ENCODE data around the gene ZNF670.

Gene ZNF670

DNA sequence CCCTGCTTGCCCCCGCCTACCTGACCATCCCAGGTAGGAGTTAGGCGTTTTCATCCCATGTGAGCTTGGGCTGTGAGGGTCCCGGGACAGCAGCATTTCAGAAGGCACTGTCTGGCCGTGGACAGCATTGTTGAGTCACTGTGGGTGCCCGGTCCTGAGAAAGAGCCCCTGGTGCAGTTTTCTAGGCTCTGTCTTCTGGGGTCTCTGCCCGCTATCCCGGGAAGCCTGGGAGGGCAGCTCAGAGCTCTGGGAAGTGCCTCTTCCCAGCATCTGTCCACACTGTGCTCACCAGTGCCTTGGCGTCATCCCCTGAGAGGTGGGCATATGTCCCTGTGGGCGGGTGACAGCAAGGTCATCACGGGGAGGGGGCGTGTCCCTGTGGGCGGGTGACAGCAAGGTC, 36.9 kb upstream of the ZNF670 start:
- DNase-seq (ENCODE audit: low read depth, low spot score), result no peak
- TF ChIP-seq, protein P1, sequence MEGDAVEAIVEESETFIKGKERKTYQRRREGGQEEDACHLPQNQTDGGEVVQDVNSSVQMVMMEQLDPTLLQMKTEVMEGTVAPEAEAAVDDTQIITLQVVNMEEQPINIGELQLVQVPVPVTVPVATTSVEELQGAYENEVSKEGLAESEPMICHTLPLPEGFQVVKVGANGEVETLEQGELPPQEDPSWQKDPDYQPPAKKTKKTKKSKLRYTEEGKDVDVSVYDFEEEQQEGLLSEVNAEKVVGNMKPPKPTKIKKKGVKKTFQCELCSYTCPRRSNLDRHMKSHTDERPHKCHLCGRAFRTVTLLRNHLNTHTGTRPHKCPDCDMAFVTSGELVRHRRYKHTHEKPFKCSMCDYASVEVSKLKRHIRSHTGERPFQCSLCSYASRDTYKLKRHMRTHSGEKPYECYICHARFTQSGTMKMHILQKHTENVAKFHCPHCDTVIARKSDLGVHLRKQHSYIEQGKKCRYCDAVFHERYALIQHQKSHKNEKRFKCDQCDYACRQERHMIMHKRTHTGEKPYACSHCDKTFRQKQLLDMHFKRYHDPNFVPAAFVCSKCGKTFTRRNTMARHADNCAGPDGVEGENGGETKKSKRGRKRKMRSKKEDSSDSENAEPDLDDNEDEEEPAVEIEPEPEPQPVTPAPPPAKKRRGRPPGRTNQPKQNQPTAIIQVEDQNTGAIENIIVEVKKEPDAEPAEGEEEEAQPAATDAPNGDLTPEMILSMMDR (IDR thresholded peaks at IDR 0.05; ENCODE audit: insufficient read depth, low read length, missing control alignments), result no peak
- H3K4me3 ChIP-seq (ENCODE audit: low read depth, low read length), result no peak overlapping the region
- CTCF ChIA-PET, result no interaction called here
- POLR2A ChIA-PET, result no interaction called here

DNA sequence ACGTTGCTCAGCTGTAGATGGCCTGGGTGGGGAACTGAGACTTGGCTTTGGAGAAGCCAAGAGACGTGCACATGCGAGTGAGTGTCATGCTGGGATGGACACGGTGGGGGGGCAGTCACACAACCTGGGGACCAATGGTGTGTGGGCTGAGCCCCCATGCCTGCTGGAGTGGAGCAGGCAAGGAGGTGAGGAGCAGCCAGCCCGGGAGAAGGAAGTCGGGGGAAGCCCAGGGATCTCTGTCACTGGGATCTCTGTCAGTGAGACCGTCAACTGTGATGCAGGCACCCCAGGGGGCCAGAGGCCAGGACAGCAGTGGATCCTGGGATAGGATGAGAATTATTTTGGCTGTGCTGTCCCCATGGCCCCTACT, 36.5 kb upstream of the ZNF670 start:
- POLR2A ChIA-PET, result no interaction called here
- H3K4me3 ChIP-seq (ENCODE audit: low read depth, low read length), result no peak overlapping the region

DNA sequence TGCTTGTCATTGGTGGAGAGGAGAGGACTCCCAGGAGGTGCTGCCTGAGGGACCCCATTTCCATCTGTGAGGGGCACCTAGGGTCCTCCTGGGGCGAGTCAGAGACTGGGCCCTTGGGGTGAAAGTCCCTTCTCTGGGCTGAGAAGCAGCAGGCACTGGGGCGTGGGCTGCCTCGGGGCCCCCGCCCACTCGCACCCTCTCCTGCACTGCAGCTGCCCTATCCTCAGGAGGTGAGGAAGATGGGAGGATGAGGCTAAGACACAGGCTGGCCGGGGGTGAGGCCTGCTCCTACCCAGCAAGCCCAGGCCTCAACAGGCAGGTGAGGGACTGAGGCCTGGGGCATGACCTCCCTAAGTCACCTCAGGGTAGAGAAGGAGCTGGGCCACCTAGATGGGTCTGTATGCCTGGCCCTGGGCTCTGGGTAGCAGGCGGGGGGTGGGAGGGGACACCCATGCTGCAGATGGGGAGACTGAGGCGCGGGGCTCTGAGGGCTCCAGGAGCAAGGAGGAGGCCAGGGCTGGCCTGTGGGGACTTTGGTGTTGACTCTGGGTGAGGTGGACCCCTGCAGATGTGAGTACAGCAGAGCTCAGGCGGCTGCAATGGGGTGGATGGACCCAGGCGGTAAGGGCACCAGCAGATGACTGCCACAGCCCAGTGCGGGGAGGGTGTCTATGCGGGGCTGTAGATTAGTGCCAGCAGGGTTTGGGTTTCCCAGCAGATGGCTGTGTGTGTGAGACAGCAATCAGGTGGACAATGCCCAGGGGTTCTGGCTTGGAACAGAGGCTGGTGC, 35.9 kb upstream of the ZNF670 start:
- POLR2A ChIA-PET, result no interaction called here
- H3K4me3 ChIP-seq (ENCODE audit: low read depth, low read length), result no peak overlapping the region
- no peak for DNase-seq (ENCODE audit: low read depth, low spot score)
- CTCF ChIA-PET, result no interaction called here
- TF ChIP-seq, protein P1 (IDR thresholded peaks at IDR 0.05; ENCODE audit: insufficient read depth, low read length, missing control alignments), result no peak

More for the DNA sequence above, 36.5 kb upstream of the ZNF670 start:
- CTCF ChIA-PET, result no interaction called here
- TF ChIP-seq, protein P1 (IDR thresholded peaks at IDR 0.05; ENCODE audit: insufficient read depth, low read length, missing control alignments), result no peak
- DNase-seq (ENCODE audit: low read depth, low spot score), result no peak

DNA sequence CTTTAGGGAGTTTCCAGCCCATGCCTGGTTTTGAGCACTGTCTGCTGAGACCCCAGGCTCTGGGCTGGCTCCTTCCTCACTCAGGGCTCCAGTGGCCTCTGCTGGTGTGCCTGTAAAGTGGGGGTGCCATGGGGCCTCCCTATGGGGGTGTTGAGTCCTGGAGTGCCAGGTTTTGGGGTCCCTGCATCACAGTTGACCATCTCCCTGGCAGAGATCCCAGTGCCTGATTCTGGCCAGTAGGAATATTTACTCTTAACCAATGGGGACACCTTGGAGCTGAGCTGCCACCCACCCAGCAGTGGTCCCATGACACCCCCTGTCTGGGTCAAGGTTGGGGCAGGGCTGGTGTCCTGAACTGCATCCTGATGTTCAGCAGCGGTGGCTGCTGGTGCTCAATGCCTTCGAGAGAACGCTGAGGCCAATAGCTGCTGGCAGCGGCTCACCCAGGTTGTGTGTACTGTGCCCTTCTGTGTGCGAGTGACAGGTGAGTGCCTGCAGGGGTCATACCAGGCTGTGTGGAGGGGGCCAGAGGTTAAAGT, 35.2 kb upstream of the ZNF670 start:
- TF ChIP-seq, protein P1 (IDR thresholded peaks at IDR 0.05; ENCODE audit: insufficient read depth, low read length, missing control alignments), result no peak
- POLR2A ChIA-PET, result no interaction called here
- DNase-seq (ENCODE audit: low read depth, low spot score), result no peak
- CTCF ChIA-PET, result no interaction called here
- no peak overlapping the region for H3K4me3 ChIP-seq (ENCODE audit: low read depth, low read length)

DNA sequence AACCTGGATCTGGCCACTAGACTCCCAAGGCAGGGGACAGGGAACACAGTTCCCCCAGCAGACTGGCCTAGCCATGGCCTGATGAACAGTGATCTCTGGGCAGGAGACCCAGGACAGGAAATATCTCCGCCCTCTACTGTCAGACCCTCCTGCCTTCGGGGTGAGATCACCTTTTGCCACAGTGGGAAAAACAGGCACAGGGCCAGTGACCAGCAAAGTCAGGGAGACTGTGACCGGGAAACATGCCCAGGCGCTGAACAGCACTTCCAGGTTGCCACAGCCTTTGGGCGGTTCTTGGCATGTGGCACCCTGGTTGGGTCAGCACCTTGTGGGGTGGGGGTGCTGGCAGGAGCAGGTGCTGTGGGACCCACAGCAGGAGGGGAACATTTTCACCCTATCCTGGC, 34.5 kb upstream of the ZNF670 start:
- TF ChIP-seq, protein P1 (IDR thresholded peaks at IDR 0.05; ENCODE audit: insufficient read depth, low read length, missing control alignments), result no peak
- H3K4me3 ChIP-seq (ENCODE audit: low read depth, low read length), result no peak overlapping the region
- no peak for DNase-seq (ENCODE audit: low read depth, low spot score)
- ChIA-PET CTCF (no interaction called here), POLR2A (no interaction called here)

DNA sequence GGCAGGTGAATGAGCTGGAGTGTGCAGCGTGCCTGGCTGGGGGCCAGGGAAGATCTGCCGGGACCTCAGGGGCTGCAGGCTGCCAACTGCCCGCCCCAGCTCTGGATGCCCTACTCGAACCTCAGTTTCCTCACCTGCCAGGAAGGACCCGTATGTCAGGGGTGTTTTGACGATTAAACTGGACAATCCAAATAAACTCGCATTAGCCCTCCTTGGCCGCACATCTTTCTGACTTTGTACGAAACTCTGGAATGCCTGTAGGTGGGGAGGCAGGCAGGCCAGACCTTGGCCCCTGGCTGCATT, 33.8 kb upstream of the ZNF670 start:
- no peak overlapping the region; the same call in 1 of the 2 replicates for H3K4me3 ChIP-seq (ENCODE audit: low read depth, low read length)
- CTCF ChIA-PET, result no interaction called here
- POLR2A ChIA-PET, result no interaction called here
- DNase-seq (ENCODE audit: low read depth, low spot score), result no peak
- TF ChIP-seq, protein P1 (IDR thresholded peaks at IDR 0.05; ENCODE audit: insufficient read depth, low read length, missing control alignments), result no peak

Data from AG04449 (cell line).